H1 (cell line): ENCODE results near the gene CLBA1. TPM values are rescaled to one million over a fixed set of nuclear protein-coding genes. Genes with fewer than 3 reads are reported as not detected.

Experiments used
- CTCF ChIA-PET: fragments of 300-600 bp; sonication (Branson Sonifier 250); formaldehyde crosslinking; loops from one replicate; lab custom pipeline; 2021; ENCODE audit not compliant: partially characterized antibody; lab: Charles Lee
- POLR2A ChIA-PET: fragments of 300-600 bp; sonication (Branson Sonifier 250); formaldehyde crosslinking; loops from one replicate; lab custom pipeline; 2021; ENCODE audit warnings: inconsistent platforms; ENCODE audit not compliant: partially characterized antibody; lab: Charles Lee
- DNase-seq, 2 experiments: peaks; one replicate each; pipeline versions ENCODE4 v3.0.0 to v3.0.0-alpha.2; 2010 to 2022; ENCODE audit warnings: low spot score in 2 of 2, low read depth in 1 of 2, mixed read lengths in 1 of 2
- FAIRE-seq: peaks from 2 replicates; lab custom pipeline; 2011; peaks lifted over from hg19 to GRCh38; lab: Jason Lieb, UNC
- H2AFZ ChIP-seq: 2 replicates; pipeline ENCODE4 v1.8.1; 2012; ENCODE audit warnings: low read length, inconsistent platforms
- H2AK5ac ChIP-seq: 2 replicates; pipeline ENCODE4 v1.6.1; 2013; ENCODE audit warnings: low read depth, low read length
- H2BK120ac ChIP-seq: replicated peaks from 2 replicates; pipeline ENCODE3; 2013; ENCODE audit warnings: low read depth, low read length, inconsistent platforms
- H2BK12ac ChIP-seq: 2 replicates; pipeline ENCODE4 v1.6.1; 2013; ENCODE audit warnings: low read depth, low read length
- H2BK15ac ChIP-seq: 2 replicates; pipeline ENCODE4 v1.6.1; 2013; ENCODE audit warnings: low read length
- H2BK20ac ChIP-seq: 2 replicates; pipeline ENCODE4 v1.6.1; 2013; ENCODE audit warnings: low read length
- H2BK5ac ChIP-seq: 2 replicates; pipeline ENCODE4 v1.6.1; 2013; ENCODE audit warnings: low read depth, low read length
- H3K14ac ChIP-seq: 2 replicates; pipeline ENCODE4 v1.6.1; 2013; ENCODE audit warnings: inconsistent platforms; ENCODE audit not compliant: insufficient read length
- H3K18ac ChIP-seq: 2 replicates; pipeline ENCODE4 v1.6.1; 2013; ENCODE audit warnings: low read length; ENCODE audit errors: extremely low read depth
- H3K23ac ChIP-seq: 2 replicates; pipeline ENCODE4 v1.6.1; 2013; ENCODE audit warnings: inconsistent platforms; ENCODE audit not compliant: insufficient read length
- H3K23me2 ChIP-seq: 2 replicates; pipeline ENCODE4 v1.6.1; 2013; ENCODE audit warnings: low read depth, low read length
- H3K27ac ChIP-seq: 2 replicates; pipeline ENCODE4 v1.6.1; 2011; ENCODE audit warnings: low read depth, low read length, inconsistent platforms
- H3K27me3 ChIP-seq, 4 experiments: replicated peaks in 1 of 4; 1 replicate in 1 of 4; 2 replicates in 3 of 4; pipeline versions ENCODE4 v1.6.1 to v1.8.1; 2011 to 2013; ENCODE audit warnings: low read length in 3 of 4, mild to moderate bottlenecking in 3 of 4, inconsistent platforms in 2 of 4, mixed read lengths in 2 of 4, moderate library complexity in 1 of 4; ENCODE audit not compliant: control insufficient read depth in 3 of 4, insufficient read depth in 3 of 4; ENCODE audit errors: extremely low read depth in 1 of 4
- H3K36me3 ChIP-seq, 4 experiments: 2 replicates each; pipeline versions ENCODE4 v1.6.1 to v1.8.1; 2011 to 2013; ENCODE audit warnings: mild to moderate bottlenecking in 4 of 4, low read length in 3 of 4, moderate library complexity in 2 of 4, control low read depth in 1 of 4, inconsistent platforms in 1 of 4; ENCODE audit not compliant: insufficient read depth in 4 of 4, control insufficient read depth in 2 of 4
- H3K4ac ChIP-seq: replicated peaks from 2 replicates; pipeline ENCODE3; 2013; ENCODE audit warnings: low read length, low read depth, mixed read lengths, inconsistent platforms; ENCODE audit not compliant: insufficient read length
- H3K4me1 ChIP-seq, 4 experiments: replicated peaks in 1 of 4; 1 replicate in 1 of 4; 2 replicates in 3 of 4; pipeline versions ENCODE4 v1.6.1 to v1.8.1; 2011 to 2013; ENCODE audit warnings: low read length in 3 of 4, inconsistent platforms in 2 of 4, mixed read lengths in 1 of 4; ENCODE audit not compliant: insufficient read depth in 4 of 4, control insufficient read depth in 3 of 4
- H3K4me2 ChIP-seq, 2 experiments: 2 replicates each; pipeline versions ENCODE4 v1.6.1 to v1.8.1; 2011 to 2013; ENCODE audit warnings: low read depth in 2 of 2, low read length in 2 of 2, control low read depth in 1 of 2, inconsistent platforms in 1 of 2, mild to moderate bottlenecking in 1 of 2; ENCODE audit not compliant: insufficient read depth in 1 of 2
- H3K4me3 ChIP-seq, 4 experiments: fragments of 200-600, 300-600 bp in 1 of 4; sonication (generic), shearing (Covaris generic), sonication (Bioruptor Twin) in 1 of 4; 2 replicates each; pipeline versions ENCODE4 v1.5.1 to v1.8.1; 2011 to 2016; ENCODE audit warnings: low read length in 4 of 4, low read depth in 3 of 4, control low read depth in 2 of 4, inconsistent platforms in 2 of 4, mild to moderate bottlenecking in 2 of 4, mixed read lengths in 1 of 4, moderate library complexity in 1 of 4; ENCODE audit not compliant: insufficient read depth in 2 of 4; ENCODE audit errors: extremely low read depth in 1 of 4
- H3K56ac ChIP-seq: replicated peaks from 2 replicates; pipeline ENCODE3; 2013; ENCODE audit warnings: low read depth, mild to moderate bottlenecking, mixed read lengths, low read length, inconsistent platforms; ENCODE audit not compliant: insufficient read length
- H3K79me1 ChIP-seq: 2 replicates; pipeline ENCODE4 v1.6.1; 2013; ENCODE audit warnings: low read depth, low read length, control low read depth
- H3K79me2 ChIP-seq, 2 experiments: 2 replicates each; pipeline versions ENCODE4 v1.6.1 to v1.8.1; 2012 to 2013; ENCODE audit warnings: low read length in 2 of 2, mild to moderate bottlenecking in 2 of 2, inconsistent platforms in 1 of 2; ENCODE audit not compliant: insufficient read depth in 2 of 2, control insufficient read depth in 1 of 2
- H3K9ac ChIP-seq, 4 experiments: replicated peaks in 1 of 4; 1 replicate in 1 of 4; 2 replicates in 3 of 4; pipeline versions ENCODE4 v1.6.1 to v1.8.1; 2011 to 2013; ENCODE audit warnings: low read depth in 3 of 4, low read length in 3 of 4, control low read depth in 2 of 4, mild to moderate bottlenecking in 2 of 4, moderate library complexity in 2 of 4, inconsistent platforms in 1 of 4; ENCODE audit errors: extremely low read depth in 1 of 4
- H3K9me3 ChIP-seq, 2 experiments: 2 replicates each; pipeline versions ENCODE4 v1.6.1 to v1.8.1; 2012 to 2013; ENCODE audit warnings: mild to moderate bottlenecking in 2 of 2, moderate library complexity in 2 of 2, control low read depth in 1 of 2, inconsistent platforms in 1 of 2, low read depth in 1 of 2, low read length in 1 of 2, mixed read lengths in 1 of 2; ENCODE audit not compliant: insufficient read depth in 2 of 2
- H4K20me1 ChIP-seq, 2 experiments: replicated peaks in 1 of 2; 2 replicates each; pipeline versions ENCODE3 to v1.8.1; 2011 to 2013; ENCODE audit warnings: inconsistent platforms in 2 of 2, low read length in 2 of 2, mild to moderate bottlenecking in 1 of 2; ENCODE audit not compliant: insufficient read depth in 2 of 2, control insufficient read depth in 1 of 2
- H4K5ac ChIP-seq: 2 replicates; pipeline ENCODE4 v1.6.1; 2013; ENCODE audit warnings: low read length, low read depth, mixed read lengths, inconsistent platforms; ENCODE audit not compliant: insufficient read length
- H4K8ac ChIP-seq: 2 replicates; pipeline ENCODE4 v1.8.0; 2013; ENCODE audit warnings: mild to moderate bottlenecking, moderate library complexity, low read length, inconsistent platforms; ENCODE audit not compliant: insufficient read depth; ENCODE audit errors: extremely low read depth
- H4K91ac ChIP-seq: replicated peaks from 2 replicates; pipeline ENCODE3; 2013; ENCODE audit warnings: low read length, mixed read lengths, inconsistent platforms; ENCODE audit not compliant: insufficient read length
- CBX5 ChIP-seq: fragments of 300-800, 300-1000 bp; sonication (generic); IDR thresholded peaks from 2 replicates; pipeline ENCODE4 v1.7.1; 2016; ENCODE audit warnings: antibody characterized with exemption, low read length, low read depth
- EP300 ChIP-seq, 2 experiments: IDR thresholded peaks; 1 replicate in 1 of 2; 2 replicates in 1 of 2; pipeline ENCODE4 v1.6.1; 2011 to 2012; ENCODE audit warnings: low read depth in 2 of 2, low read length in 2 of 2, mild to moderate bottlenecking in 2 of 2, borderline replicate concordance in 1 of 2, inconsistent platforms in 1 of 2, moderate library complexity in 1 of 2
- EZH2 ChIP-seq: fragments of 200-600 bp; sonication (generic); IDR thresholded peaks from 2 replicates; pipeline ENCODE4 v1.7.1; 2012; ENCODE audit warnings: low read depth, mild to moderate bottlenecking, moderate library complexity, low read length, inconsistent platforms; ENCODE audit not compliant: severe bottlenecking
- GABPA ChIP-seq: IDR thresholded peaks from 2 replicates; pipeline ENCODE4 v1.6.1; 2011; ENCODE audit warnings: mild to moderate bottlenecking, low read length, moderate library complexity, borderline replicate concordance; ENCODE audit not compliant: insufficient read depth
- JUN ChIP-seq: IDR thresholded peaks from 2 replicates; pipeline ENCODE4 v1.6.1; 2011; ENCODE audit warnings: low read depth, mild to moderate bottlenecking, improper control_type of control experiment, low read length
- JUND ChIP-seq: IDR thresholded peaks from 2 replicates; pipeline ENCODE4 v1.6.1; 2011; ENCODE audit warnings: mild to moderate bottlenecking, improper control_type of control experiment, low read length
- MAX ChIP-seq: IDR thresholded peaks from 2 replicates; pipeline ENCODE4 v1.6.1; 2012; ENCODE audit warnings: inconsistent platforms
- POU5F1 ChIP-seq: IDR thresholded peaks from 2 replicates; pipeline ENCODE4 v1.6.1; 2011; ENCODE audit warnings: low read depth, mild to moderate bottlenecking, low read length, moderate library complexity
- SP4 ChIP-seq: IDR thresholded peaks from 2 replicates; pipeline ENCODE4 v1.6.1; 2012; ENCODE audit warnings: low read length, inconsistent platforms
- TCF12 ChIP-seq: IDR thresholded peaks from 2 replicates; pipeline ENCODE4 v1.6.1; 2011; ENCODE audit warnings: low read depth, mild to moderate bottlenecking, low read length
- USF2 ChIP-seq: IDR thresholded peaks from 2 replicates; pipeline ENCODE4 v1.6.1; 2011; ENCODE audit warnings: low read length, improper control_type of control experiment
- WGBS, 2 experiments: shearing (Covaris generic) in 1 of 2; methylation state at CpG; one replicate each; pipeline versions ENCODE4 v1.1.6 to v1.1.7; 2013 to 2015; ENCODE audit warnings: low lambda C conversion rate in 2 of 2, mixed read lengths in 2 of 2, inconsistent platforms in 1 of 2, low coverage in 1 of 2, missing lambda C conversion rate in 1 of 2; ENCODE audit not compliant: insufficient replicate concordance in 2 of 2, insufficient coverage in 1 of 2, insufficient read length in 1 of 2; ENCODE audit errors: extremely low coverage in 1 of 2, missing lambda C conversion rate in 1 of 2; 5-methylcytosine and 5-hydroxymethylcytosine counted together
- polyA plus RNA-seq, 7 experiments: library from polyadenylated mRNA; depleted of rRNA in 3 of 7; stranded (reverse) in 5 of 7; unstranded in 2 of 7; fragments of >200 nt in 5 of 7; fragments of 200-250 nt in 2 of 7; gene quantifications; 1 replicate in 5 of 7; 2 replicates in 1 of 7; 4 replicates in 1 of 7; pipeline versions ENCODE4 v1.2.1 to v1.2.3, GENCODE V29; 2011 to 2013; ENCODE audit warnings: missing spikeins in 2 of 7, mixed read lengths in 2 of 7
- total RNA-seq: library from RNA; stranded (reverse); fragmentation: NEBNext Ultra II Directional; extraction: Animal tissue kit (Norgen Biotek cat#: 25700); gene quantifications from 2 replicates; pipeline ENCODE4 v1.2.1, GENCODE V29; 2021

Gene CLBA1
- total and polyA plus RNA-seq, 2 of the 8 experiments (the other 6 are each of a cell fraction or from before 2014, with no cell fraction given): 1.6 to 2.4 TPM

- peaks cover 4 to 13% of the 10 kb centered on the region in 2 experiments for H4K20me1 ChIP-seq
- no peak overlapping the region for H4K8ac ChIP-seq
- peaks cover 0 to 11% (median 9%) of the 10 kb centered on the region in 4 experiments; a peak in 5 of 7 replicates for H3K4me1 ChIP-seq
- no peaks in the 10 kb centered on the region; a peak in 1 of 8 replicates for H3K36me3 ChIP-seq
- no peaks in the 10 kb centered on the region for H3K79me2 ChIP-seq
- DNase-seq (no peak), FAIRE-seq (no peak)
- H3K27me3 ChIP-seq: peaks cover 18 to 38% (median 31%) of the 10 kb centered on the region in 4 experiments
- H3K4me3 ChIP-seq: peak overlapping the region in 1 of 4 experiments; percentile 63; a peak in 2 of 8 replicates
- no peak overlapping the region for H2AK5ac ChIP-seq
- H3K14ac ChIP-seq: no peak overlapping the region
- H3K27ac ChIP-seq: no peak overlapping the region
- H4K91ac ChIP-seq: no peak overlapping the region
- H3K9ac ChIP-seq: no peak overlapping the region
- no peak overlapping the region for H3K4ac ChIP-seq
- no peak overlapping the region for H2BK5ac ChIP-seq
- no peak overlapping the region for H2BK20ac ChIP-seq
- no peak overlapping the region for H2BK12ac ChIP-seq
- no peak overlapping the region for H2BK120ac ChIP-seq
- H4K5ac ChIP-seq: no peak overlapping the region
- WGBS, 2 experiments: 77% methylated on average over 11 of the region's 11 CpGs; no CpG with 5 or more reads in 1 of the 2 experiments
- H3K4me2 ChIP-seq: peak overlapping the region; percentile 60 to 90
- H2BK15ac ChIP-seq: no peak overlapping the region
- peaks cover 10% of the 10 kb centered on the region; the same call in 1 of the 2 replicates for H3K23me2 ChIP-seq
- H3K79me1 ChIP-seq: no peaks in the 10 kb centered on the region
- POLR2A ChIA-PET: interaction anchor here (1.1 kb wide), 1 partner anchor 43 kb away, joined by 3 read pairs; no protein-coding TSS in a partner anchor
- H2AFZ ChIP-seq: no peak overlapping the region
- H3K23ac ChIP-seq: no peak overlapping the region
- no peak overlapping the region; the same call in 1 of the 2 replicates for H3K18ac ChIP-seq
- H3K9me3 ChIP-seq: no peaks in the 10 kb centered on the region
- CTCF ChIA-PET: interaction anchor here (0.8 to 11.5 kb wide), 9 partner anchors 7 to 417 kb away, joined by 3 to 161 read pairs (median 5); partner anchors contain the start of gene CLBA1
- H3K56ac ChIP-seq: no peak overlapping the region
- TF ChIP-seq MAX (no peak), JUN (no peak), JUND (no peak), GABPA (no peak), EZH2 (no peak), EP300 (IDR thresholded peaks at IDR 0.05; ENCODE audit: borderline replicate concordance in 1 of 2, low read depth in 2 of 2, low read length in 2 of 2) (no peak), USF2 (no peak), SP4 (no peak), POU5F1 (no peak), CBX5 (no peak), TCF12 (no peak)
Observed at GRCh38 chr14:104977008-104977680, 8.4 kb upstream of the CLBA1 start.
